ES-I3 (cell line): Measurements from ENCODE around the gene UBE2R2.
A peak's percentile ranks its signal among the peaks of the same experiment; 100 is the strongest.
"Not testable (repeated sequence)": the region's sequence is repeated elsewhere in the genome, so short reads cannot be mapped to it uniquely, and the experiment has no call there.

Source experiments
- H3K36me3 ChIP-seq: 2 replicates; pipeline ENCODE4 v1.6.1; 2013; ENCODE audit warnings: mild to moderate bottlenecking, low read length, control low read depth, moderate library complexity; ENCODE audit not compliant: insufficient read depth
- H3K4me1 ChIP-seq: 2 replicates; pipeline ENCODE4 v1.6.1; 2013; ENCODE audit warnings: mild to moderate bottlenecking, control low read depth, low read length; ENCODE audit not compliant: insufficient read depth
- H3K9ac ChIP-seq: 2 replicates; pipeline ENCODE4 v1.6.1; 2013; ENCODE audit warnings: low read depth, mild to moderate bottlenecking, low read length, moderate library complexity
- H3K9me3 ChIP-seq: 2 replicates; pipeline ENCODE4 v1.6.1; 2013; ENCODE audit warnings: mild to moderate bottlenecking, low read length, moderate library complexity; ENCODE audit not compliant: control insufficient read depth, insufficient read depth

The UBE2R2 gene

DNA sequence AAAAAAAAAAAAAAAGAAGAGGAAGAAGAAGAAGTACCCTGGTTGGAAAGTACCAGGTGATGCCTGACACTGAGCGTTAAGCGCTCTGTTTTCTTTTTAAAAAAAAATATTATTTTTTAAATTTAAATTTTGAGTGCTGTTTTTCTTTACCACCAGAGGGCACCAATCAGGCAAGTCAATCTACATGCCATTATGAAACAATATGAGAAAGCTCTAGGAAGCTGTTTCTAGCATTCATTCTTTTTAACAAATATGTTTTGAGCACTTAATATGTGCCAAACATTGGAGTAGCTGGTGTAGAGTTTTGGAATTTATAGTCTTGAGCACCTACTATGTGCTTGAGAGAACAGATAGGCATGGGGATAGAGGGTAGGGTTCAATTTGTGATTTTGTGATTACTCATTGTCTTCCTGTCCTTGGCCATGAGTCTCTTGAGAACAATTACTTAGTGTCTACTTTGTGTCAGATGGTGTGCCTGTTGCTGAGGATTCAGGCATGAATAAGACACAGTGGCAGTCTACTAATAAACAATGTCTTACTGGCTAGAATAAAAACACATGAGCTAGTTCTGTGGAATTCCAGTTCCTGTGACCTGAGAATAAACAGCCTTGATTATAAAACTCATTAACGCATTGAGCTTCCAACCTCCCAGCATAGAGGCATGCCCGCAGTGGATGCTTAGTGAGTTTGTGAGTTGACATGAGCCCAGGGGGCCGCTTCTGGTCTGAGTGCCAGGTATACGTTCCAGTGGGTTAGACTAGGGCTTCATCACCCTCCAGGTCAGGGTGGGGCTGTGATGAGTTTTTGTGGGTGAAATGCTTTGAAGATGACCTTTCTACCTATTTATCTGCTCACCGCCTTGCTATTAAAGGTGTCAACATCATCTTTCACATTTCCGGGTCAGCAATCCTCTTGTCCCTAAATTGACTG is 3.0 kb upstream of the UBE2R2 start:
- Histone ChIP-seq H3K9me3 (no peaks in the 10 kb centered on the region), H3K4me1 (no peaks in the 10 kb centered on the region), H3K36me3 (no peaks in the 10 kb centered on the region), H3K9ac (no peak overlapping the region)

DNA sequence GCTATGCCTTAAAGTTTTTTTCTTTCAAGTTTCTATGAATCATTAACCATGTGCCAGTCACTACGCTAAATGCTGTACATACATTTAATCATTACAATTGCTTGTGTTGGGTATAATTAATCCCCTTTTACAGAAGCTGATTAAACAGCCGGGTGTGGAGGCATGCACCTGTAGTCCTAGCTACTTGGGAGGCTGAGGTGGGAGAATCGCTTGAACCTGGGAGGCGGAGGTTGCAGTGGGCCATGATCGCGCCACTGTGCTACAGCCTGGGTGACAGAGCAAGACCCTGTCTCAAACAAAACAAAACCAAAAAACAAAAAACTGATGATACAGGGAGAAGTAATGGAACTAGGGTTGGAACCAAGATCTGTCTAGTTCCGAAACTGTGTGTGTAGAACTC is 1.2 kb upstream of the UBE2R2 start:
- Histone ChIP-seq H3K36me3 (no peaks in the 10 kb centered on the region), H3K9me3 (no peaks in the 10 kb centered on the region), H3K4me1 (0 out of 2 replicates have a peak, but pooled peaks cover 3% of the 10 kb centered on the region), H3K9ac (no peak overlapping the region)

DNA sequence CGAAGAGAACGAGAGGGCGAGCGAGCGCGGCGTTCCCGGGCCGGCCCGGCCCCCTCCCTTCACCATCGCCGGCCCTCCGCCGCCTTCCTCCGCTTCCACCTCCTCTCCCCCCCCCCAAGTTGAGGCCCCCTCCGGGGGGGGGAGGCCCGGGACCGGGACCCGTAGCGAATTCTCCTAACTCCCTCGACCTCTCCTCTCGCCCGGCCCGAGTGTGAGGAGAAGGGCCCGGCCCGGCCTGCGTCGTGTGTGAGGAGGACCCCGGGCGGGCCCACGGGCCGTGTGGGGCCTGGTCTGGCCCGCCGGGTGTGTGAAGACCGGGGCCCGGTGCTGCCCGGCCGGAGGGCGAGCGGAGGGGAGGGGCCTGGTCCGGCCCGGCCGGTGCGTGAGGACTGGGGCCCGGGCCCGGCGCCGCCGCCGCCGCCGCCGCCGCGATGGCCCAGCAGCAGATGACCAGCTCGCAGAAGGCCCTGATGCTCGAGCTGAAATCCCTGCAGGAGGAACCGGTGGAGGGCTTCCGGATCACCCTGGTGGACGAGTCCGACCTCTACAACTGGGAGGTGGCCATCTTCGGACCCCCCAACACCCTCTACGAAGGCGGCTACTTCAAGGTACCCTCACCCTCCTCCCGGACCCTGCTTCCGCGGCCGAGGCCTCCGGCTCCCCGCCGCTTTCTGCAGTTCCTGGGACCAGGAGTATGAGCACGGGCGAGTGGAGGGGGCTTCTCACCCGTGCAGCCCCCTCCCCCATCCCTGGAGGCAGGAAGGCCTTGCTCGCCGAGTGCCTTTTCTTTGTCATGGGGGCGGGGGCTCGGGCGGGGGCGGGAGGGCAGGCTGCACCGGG is 587 bp downstream of the UBE2R2 start:
- Histone ChIP-seq H3K9ac (peak overlapping the region; percentile 97), H3K9me3 (no peaks in the 10 kb centered on the region), H3K4me1 (0 out of 2 replicates have a peak, but pooled peaks cover 3% of the 10 kb centered on the region), H3K36me3 (no peaks in the 10 kb centered on the region)

DNA sequence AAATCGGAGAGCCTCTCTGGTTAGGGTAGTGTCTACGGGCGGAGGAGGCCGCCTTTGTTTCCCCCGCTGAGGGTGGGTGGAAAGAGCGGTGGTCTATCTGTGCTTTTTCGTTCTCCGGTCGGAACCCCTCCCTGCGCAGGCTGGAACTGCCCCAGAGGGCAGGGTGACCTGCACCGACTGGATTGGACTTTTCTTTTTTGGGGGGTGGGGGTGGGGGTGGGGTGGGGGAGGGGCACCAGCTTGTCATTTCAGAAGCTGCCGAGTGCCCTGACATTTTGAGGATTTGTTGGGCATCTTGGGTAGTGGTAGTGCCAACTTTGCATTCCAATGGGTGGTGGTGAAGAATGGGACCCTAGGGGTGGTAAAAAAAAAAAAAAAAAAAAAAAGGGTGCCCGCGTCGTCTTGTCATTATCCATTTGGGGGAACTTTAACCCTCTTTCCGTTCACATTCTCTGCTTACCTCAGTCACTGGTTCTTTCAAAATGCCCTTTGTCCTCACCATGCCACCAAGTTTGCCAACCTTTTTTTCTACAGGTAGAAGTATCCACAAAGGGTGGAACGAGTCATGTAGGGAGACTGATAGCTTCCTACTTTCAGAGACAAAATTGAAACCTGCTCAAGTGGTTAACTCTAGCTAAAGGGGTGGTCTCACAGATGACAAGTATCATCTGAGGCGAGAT is 1.3 kb downstream of the UBE2R2 start:
- Histone ChIP-seq H3K9me3 (no peaks in the 10 kb centered on the region), H3K36me3 (no peaks in the 10 kb centered on the region), H3K9ac (peak overlapping the region; percentile 97), H3K4me1 (0 out of 2 replicates have a peak, but pooled peaks cover 3% of the 10 kb centered on the region)

DNA sequence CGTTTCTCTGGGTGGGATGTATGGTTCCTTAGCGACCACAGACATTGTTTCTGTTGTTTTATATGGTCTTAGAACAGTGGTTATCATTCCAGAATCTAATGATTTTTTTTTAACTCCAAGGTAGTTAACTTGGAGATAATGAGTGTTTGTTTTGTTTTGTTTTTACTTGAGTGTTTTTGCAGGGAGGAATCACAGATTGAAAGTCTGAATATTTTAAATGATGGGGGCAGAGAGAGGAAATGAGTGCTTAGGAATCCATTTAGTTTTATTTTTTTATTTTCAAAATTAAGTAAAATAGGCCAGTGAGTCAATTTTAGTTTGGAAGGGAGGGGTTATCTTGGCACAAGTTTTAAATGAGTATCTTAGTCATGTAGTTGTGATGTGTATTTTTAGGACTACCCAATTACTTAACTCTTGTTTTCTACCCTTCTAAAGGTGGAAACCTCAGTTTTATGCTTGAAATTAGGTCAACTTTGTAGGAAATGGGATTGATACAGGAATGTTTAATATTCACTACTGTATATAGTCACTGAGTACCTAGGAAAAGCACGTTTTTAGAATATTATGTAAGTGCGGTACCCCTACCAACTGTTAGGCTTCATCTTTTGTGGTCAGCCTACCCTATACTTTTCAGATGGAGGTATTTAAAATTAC is 2.0 kb downstream of the UBE2R2 start:
- Histone ChIP-seq H3K9me3 (no peaks in the 10 kb centered on the region), H3K9ac (peak overlapping the region; percentile 97), H3K4me1 (0 out of 2 replicates have a peak, but pooled peaks cover 3% of the 10 kb centered on the region), H3K36me3 (no peaks in the 10 kb centered on the region)

DNA sequence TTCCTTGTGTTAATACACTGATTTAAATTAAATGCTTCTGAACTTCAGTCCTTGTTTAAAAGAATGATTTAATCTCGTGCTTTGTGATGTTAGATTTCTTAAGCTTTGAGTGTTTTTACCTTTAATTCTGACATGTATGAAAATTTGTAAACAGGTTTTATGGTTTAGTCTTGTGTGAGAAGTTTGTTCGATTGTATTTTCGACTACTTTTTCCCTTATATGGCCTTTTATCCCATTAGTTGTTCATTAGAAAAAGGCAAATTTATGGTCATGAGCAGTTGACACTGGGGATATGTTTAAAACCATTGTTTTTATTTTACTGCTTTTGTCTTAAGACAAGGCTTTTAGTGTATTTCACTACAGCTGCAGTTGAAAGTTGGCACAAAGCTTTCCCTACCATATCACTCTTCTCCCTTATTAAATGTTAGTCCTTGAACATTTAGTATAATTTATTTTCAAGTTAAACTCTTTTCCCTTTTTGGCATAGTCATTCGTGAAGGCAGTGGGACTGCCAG is 3.3 kb downstream of the UBE2R2 start:
- 0 out of 2 replicates have a peak, but pooled peaks cover 3% of the 10 kb centered on the region for H3K4me1 ChIP-seq

DNA sequence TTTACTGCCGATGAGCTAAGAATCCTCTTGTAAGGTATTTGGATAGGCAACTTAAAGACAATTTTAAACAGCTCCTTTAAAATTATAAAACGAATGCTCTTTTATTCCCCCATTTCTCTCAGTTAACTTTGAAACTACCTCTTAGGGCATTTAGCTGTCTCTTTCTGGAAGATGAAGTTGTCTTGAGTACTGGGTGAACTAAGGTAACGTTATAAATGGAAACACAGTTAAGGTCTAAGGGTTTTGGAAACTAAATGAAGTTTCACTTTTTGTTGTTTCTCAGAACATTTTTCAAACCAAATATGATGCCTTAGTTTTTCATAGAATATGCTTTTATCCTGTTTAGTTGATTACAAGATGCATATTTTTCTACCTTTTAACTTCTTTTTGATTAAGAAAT is 6.8 kb downstream of the UBE2R2 start:
- Histone ChIP-seq H3K9ac (no peak overlapping the region), H3K36me3 (no peaks in the 10 kb centered on the region), H3K4me1 (0 out of 2 replicates have a peak, but pooled peaks cover 3% of the 10 kb centered on the region), H3K9me3 (no peaks in the 10 kb centered on the region)

More for the DNA sequence above, 3.3 kb downstream of the UBE2R2 start:
- Histone ChIP-seq H3K9ac (no peak overlapping the region), H3K36me3 (no peaks in the 10 kb centered on the region), H3K9me3 (no peaks in the 10 kb centered on the region)

DNA sequence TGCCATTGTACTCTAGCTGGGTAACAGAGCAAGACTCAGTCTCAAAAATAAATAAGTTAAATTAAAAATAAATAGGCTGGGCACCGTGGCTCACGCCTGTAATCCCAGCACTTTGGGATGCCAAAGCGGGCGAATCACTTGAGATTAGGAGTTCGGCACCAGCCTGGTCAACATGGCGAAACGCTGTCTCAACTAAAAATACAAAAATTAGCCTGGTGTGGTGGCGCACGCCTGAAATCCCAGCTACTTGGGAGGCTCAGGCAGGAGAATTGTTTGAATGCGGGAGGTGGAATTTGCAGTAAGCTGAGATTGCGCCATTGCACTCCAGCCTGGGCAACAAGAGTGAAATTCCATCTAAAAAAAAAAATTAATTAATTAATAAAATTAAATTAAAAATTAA is 10.3 kb downstream of the UBE2R2 start:
- not testable (repeated sequence) for H3K9ac ChIP-seq, H3K9me3 ChIP-seq, H3K4me1 ChIP-seq, H3K36me3 ChIP-seq

DNA sequence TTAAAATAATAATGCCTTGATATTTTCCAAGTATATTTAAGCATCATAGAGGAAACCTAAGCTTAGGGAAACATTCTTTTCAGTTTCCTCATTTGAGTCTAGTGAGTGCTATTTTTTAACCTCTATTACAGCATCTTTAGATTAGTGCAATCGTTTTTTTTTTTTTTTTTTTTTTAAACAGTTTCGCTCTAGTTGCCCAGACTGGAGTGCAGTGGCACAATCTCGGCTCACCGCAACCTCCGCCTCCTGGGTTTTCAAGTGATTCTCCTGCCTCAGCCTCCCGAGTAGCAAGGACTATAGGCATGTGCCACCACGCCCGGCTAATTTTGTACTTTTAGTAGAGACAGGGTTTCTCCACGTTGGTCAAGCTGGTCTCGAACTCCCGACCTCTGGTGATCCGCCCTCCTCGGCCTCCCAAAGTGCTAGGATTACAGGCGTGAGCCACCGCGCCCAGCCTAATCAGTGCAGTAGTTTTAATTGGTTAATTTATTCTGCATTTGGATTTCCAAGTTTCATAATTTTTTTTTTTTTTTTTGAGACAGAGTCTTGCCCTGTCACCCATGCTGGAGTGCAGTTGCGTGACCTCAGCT is 12.8 kb downstream of the UBE2R2 start:
- not testable (repeated sequence) for H3K9me3 ChIP-seq, H3K9ac ChIP-seq, H3K4me1 ChIP-seq, H3K36me3 ChIP-seq

DNA sequence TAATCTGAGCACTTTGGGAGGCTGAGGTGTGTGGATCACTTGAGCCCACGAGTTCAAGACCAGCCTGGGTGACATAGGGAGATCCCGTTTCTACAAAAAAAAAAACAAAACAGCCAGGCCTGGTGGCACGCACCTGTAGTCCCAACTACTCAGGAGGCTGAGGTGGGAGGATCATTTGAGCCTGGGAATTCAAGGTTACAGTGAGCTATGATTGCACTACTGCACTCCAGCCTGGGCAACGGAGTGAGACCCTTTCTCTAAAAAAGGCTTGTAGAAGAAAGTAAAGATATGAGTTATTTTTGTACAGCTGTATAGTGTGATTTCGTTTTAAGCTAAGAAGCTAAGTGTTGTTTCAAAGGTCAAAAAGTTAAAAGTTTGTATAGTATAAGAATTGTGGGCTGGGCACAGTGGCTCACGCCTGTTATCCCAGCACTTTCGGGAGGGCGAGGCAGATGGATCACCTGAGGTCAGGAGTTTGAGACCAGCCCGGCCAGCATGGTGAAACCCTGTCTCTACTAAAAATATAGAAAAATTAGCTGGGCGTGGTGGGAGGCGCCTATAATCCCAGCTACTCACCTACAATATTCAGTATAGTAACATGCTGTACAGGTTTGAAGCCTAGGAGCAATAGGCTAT is 18.8 kb downstream of the UBE2R2 start:
- no peaks in the 10 kb centered on the region for H3K36me3 ChIP-seq
- H3K4me1 ChIP-seq = no peaks in the 10 kb centered on the region
- no peak overlapping the region for H3K9ac ChIP-seq
- no peaks in the 10 kb centered on the region for H3K9me3 ChIP-seq

DNA sequence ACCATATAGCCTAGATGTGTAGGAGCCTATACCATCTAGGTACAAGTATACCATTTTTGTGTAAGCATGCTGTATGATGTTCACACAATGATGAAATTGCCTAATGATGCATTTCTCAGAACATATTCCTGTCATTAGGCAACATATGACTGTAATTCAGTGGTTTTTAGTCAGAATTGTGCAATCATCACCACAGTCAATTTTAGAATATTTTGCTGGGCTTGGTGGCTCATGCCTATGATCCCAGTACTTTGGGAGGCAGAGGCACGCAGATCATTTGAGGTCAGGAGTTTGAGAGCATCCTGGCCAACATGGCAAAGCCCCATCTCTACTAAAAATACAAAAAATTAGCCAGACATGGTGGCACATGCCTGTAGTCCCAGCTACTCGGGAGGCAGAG is 19.3 kb downstream of the UBE2R2 start:
- not testable (repeated sequence) for H3K4me1 ChIP-seq, H3K36me3 ChIP-seq, H3K9ac ChIP-seq, H3K9me3 ChIP-seq

DNA sequence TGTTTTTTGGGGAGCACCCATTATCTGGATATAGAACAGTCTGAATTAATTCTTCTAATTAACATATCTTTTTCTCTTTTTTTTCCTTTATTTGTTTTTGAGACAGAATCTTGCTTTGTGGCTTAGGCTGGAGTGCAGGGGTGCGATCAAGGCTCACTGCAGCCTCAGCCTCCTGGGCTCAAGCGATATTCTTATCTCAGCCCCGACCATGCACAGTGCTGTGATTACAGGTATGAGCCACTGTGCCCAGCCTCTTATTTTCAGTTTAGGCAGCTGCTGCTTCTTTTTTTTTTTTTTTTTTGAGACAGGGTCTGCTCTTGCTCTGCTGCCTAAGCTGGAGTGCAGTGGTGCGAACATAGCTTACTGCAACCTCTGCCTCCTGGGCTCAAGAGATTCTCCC is 20.2 kb downstream of the UBE2R2 start:
- Histone ChIP-seq H3K9me3 (no peaks in the 10 kb centered on the region), H3K4me1 (no peaks in the 10 kb centered on the region), H3K9ac (no peak overlapping the region), H3K36me3 (no peaks in the 10 kb centered on the region)

DNA sequence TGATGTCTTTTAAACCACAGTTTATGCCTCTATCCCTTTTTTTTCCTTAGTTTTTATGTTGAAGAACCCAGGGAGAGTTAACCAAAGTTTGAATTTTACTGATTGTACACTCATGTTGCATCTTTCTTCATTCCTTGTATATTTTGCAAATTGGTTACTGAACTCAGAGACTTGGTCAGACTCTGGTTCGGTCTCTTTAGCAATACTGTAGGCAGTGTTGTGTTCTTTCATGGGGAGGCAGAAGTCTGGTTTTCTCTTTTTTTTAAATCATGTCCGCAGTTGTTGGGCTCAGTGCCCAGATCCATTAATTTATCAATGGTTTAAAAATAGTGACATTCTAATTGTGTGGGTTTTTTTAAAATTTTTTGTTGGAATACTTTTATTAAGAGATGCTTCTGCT is 23.4 kb downstream of the UBE2R2 start:
- H3K9ac ChIP-seq = no peak overlapping the region
- no peaks in the 10 kb centered on the region for H3K36me3 ChIP-seq
- H3K9me3 ChIP-seq = no peaks in the 10 kb centered on the region
- H3K4me1 ChIP-seq = no peaks in the 10 kb centered on the region
